BE2C (cell line): Measurements from ENCODE around the gene NLRP6.

Experiments
- DNase-seq: peaks from one replicate; pipeline ENCODE4 v3.0.0-alpha.2; 2020
- H3K27me3 ChIP-seq: fragments of 250-450 bp; sonication (Bioruptor Pico); 2 replicates; pipeline ENCODE4 v1.5.1; 2020; ENCODE audit warnings: mild to moderate bottlenecking
- H3K36me3 ChIP-seq: fragments of 250-450 bp; sonication (Bioruptor Pico); 2 replicates; pipeline ENCODE4 v1.5.1; 2020; ENCODE audit warnings: mild to moderate bottlenecking
- H3K4me1 ChIP-seq: fragments of 250-450 bp; sonication (Bioruptor Pico); 2 replicates; pipeline ENCODE4 v1.5.1; 2020
- H3K4me3 ChIP-seq: 2 replicates; pipeline ENCODE4 v1.5.1; 2011; ENCODE audit warnings: low read depth, low read length
- H3K9me3 ChIP-seq: fragments of 250-450 bp; sonication (Bioruptor Pico); 2 replicates; pipeline ENCODE4 v1.5.1; 2020
- TF ChIP-seq, protein P1 (sequence below): IDR thresholded peaks from 2 replicates; pipeline ENCODE4 v1.5.1; 2012; ENCODE audit warnings: mild to moderate bottlenecking, low read depth, low read length

Gene NLRP6

DNA sequence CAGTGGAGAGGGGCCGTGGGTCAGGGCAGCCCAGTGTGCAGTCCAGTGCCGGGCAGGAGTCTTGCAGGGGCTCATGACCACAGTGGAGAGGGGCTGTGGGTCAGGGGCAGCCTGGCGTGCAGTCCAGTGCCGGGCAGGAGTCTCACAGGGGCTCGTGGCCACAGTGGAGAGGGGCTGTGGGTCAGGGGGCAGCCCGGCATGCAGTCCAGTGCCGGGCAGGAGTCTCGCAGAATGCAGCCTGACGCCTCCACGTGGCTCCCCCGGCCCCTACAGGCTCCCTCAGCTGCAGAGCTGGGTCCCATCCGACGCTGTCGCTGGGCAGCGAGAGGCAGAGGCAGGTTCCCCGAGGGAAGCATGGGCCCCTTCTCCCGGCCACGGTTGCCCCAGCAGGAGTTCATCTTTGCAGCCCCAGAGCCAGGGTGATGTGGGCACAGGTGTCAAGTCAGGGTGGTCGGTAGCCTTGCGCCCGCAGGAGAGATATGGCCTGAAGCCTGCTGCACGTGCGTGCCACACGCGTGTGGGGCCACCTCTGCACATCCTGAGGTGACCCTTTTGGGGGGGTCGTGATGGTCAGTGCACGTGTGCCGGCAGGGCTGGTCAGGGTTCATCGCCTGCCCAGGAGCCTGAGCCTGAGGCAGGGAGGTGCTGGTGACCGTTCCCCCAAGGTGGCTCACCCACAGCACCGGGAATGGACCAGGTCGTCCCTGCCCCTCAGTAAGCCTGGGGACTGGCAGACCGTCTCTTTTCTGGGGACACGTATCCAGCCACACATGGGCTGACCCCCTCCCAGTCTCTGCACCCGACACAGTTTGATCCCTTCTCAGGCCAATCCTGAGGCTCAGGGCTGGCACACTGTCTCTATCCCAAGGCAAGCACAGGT lies 18.2 kb downstream of the NLRP6 start:
- no peaks in the 10 kb centered on the region for H3K4me1 ChIP-seq
- peaks cover 4% of the 10 kb centered on the region; the same call in 1 of the 2 replicates for H3K27me3 ChIP-seq
- no peak overlapping the region for H3K4me3 ChIP-seq
- H3K36me3 ChIP-seq: no peaks in the 10 kb centered on the region
- no peak for DNase-seq
- TF ChIP-seq, protein P1, sequence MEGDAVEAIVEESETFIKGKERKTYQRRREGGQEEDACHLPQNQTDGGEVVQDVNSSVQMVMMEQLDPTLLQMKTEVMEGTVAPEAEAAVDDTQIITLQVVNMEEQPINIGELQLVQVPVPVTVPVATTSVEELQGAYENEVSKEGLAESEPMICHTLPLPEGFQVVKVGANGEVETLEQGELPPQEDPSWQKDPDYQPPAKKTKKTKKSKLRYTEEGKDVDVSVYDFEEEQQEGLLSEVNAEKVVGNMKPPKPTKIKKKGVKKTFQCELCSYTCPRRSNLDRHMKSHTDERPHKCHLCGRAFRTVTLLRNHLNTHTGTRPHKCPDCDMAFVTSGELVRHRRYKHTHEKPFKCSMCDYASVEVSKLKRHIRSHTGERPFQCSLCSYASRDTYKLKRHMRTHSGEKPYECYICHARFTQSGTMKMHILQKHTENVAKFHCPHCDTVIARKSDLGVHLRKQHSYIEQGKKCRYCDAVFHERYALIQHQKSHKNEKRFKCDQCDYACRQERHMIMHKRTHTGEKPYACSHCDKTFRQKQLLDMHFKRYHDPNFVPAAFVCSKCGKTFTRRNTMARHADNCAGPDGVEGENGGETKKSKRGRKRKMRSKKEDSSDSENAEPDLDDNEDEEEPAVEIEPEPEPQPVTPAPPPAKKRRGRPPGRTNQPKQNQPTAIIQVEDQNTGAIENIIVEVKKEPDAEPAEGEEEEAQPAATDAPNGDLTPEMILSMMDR: no peak
- H3K9me3 ChIP-seq: no peaks in the 10 kb centered on the region

DNA sequence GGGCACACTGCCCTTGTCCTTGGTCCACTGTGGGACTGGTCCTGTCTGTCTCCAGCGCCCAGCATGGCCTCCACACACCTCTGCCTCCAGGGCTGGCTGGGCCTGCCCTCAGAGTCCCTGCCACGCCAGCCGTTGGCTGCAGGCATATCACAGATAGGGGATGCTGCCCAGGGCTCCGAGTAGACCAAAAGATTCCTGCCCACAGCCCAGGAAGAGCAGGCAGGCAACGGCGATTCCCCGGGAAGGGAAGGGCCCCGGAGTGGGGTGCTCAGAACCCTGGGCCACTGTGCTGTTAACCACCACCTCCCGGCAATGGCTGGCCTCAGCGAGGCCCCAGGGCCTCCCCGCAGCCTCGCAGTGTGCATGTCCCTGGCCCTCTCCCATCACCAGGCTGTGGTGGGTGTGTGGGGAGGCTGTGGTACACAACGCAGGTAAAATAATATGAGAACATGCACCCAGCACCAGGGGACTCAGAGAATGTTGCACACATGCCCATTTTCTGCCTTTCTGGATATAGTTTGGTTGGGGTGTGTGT lies 18.9 kb downstream of the NLRP6 start:
- Histone ChIP-seq H3K9me3 (no peaks in the 10 kb centered on the region), H3K4me1 (no peaks in the 10 kb centered on the region), H3K27me3 (peaks cover 4% of the 10 kb centered on the region; the same call in 1 of the 2 replicates), H3K4me3 (no peak overlapping the region), H3K36me3 (no peaks in the 10 kb centered on the region)
- TF ChIP-seq, protein P1: no peak
- no peak for DNase-seq

DNA sequence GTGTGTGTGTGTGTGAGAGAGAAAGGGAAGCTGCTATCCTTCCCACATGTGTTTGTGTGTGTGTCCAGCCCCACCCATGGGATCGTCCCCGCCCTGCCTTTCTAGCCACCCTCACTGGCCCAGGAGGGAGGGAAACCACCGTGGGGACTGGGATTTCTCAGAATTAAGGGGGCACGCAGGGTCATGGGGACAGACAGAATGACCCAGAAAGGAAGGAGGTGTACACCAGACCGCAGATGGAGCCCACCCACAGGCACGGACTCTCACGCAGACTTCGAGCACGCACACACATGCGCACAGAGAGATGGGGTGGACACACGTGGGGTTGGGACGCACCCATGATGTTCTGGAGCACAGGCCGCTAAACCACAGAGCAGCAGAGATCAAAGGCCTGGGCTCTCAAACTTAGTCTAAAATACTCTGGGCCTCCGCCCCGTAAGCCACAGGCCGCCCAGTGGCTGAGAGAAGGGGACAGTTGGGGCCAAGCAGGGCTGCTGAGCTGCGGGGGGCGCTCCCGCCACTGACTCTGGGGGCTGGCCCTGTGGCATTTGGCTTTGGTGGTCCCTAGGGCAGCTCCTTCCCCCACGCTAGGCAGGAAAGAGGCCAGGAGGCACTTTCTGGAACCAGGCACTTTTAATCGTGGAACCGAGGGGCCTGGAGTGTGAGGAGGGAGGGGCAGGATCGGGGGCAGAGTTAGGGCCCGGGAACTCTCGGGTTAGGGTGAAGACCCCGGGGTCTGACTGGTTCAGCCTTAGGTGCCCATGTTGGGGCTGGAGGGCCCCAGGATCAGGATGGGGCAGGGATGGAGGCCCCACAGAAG lies 19.6 kb downstream of the NLRP6 start:
- H3K9me3 ChIP-seq: no peaks in the 10 kb centered on the region
- DNase-seq: no peak
- TF ChIP-seq, protein P1: no peak
- H3K27me3 ChIP-seq: peaks cover 4% of the 10 kb centered on the region; the same call in 1 of the 2 replicates
- H3K4me3 ChIP-seq: no peak overlapping the region
- H3K36me3 ChIP-seq: no peaks in the 10 kb centered on the region
- no peaks in the 10 kb centered on the region for H3K4me1 ChIP-seq

DNA sequence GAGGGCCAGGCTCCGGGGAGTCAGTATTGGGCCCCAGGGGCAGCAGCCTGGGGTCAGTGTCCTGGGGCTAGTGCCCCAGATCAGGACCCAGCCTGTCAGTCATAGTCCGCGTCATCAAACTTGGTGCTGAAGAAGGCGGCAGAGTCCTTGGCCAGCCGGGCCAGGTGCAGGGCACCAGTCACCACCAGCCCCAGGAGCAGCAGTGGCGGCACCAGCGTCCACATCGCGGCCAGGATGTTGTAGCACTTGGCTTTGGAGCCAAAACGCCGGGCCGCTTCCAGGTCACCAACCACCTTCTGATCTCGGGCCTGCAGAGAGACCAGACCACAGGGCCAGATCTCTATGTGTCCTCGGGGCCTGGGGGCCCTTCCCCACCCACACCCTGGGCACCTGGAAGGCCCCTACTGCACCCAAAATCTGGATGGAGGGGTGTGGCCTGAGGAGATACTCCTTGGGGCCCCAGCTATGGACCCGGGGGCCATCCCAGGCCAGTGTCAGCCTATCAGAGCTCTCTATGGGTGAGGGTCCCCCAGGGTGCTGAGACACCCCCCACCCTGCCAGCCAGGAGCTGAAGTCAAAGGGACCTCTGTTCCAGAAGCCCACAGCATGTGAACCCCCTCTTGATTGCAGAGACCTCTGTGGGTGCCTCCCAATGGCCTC lies 20.3 kb downstream of the NLRP6 start:
- Histone ChIP-seq H3K9me3 (no peaks in the 10 kb centered on the region), H3K4me3 (no peak overlapping the region), H3K27me3 (peaks cover 4% of the 10 kb centered on the region; the same call in 1 of the 2 replicates), H3K4me1 (no peaks in the 10 kb centered on the region), H3K36me3 (no peaks in the 10 kb centered on the region)
- TF ChIP-seq, protein P1: no peak
- no peak for DNase-seq

DNA sequence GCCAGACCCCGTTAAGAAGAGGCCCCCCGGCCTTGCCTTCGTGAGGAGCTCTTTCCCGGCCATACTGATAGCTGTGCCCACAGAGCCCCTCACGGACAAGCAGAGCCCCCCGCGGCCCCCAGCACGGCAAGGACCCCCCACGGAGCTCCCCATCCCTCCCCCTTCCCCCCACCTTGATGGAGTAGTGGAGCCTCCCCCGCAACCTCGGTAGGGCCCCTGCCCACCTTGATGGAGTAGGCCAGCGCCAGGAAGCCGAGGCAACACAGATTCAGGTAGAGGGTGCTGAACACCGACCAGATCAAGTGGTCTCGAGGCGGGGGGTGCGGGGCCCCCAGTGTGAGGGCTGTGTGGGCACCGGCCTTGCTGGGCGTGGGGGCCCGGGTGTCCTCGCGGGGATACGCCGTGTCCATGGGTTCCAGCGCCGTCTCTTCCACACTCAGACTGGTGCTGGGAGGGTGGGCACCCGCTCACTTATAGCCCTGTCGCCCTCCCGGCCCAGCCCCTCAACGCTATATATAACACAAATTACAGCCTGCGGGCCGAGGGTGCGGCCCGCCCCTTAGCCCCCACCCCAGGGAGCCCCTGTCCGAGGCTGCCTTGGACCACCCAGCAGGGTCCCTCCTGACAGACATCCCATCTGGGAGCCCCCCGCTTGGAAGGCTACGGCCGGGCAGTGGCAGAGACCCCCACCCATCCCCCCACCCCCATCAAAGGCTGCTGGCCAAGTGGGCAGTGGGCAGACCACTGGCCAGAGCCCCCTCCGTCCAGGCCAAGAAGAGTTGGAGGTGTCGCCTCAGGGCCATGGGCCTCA lies 21.1 kb downstream of the NLRP6 start, which contains the start of gene IFITM5:
Gene IFITM5, minus strand, starts transcription at position 446 of the 811 bp plus-strand sequence. Its CDS starts 36 bp downstream, at position 410.
- TF ChIP-seq, protein P1: no peak
- H3K27me3 ChIP-seq: peaks cover 4% of the 10 kb centered on the region; the same call in 1 of the 2 replicates
- no peaks in the 10 kb centered on the region for H3K36me3 ChIP-seq
- no peaks in the 10 kb centered on the region for H3K9me3 ChIP-seq
- DNase-seq: no peak
- H3K4me1 ChIP-seq: no peaks in the 10 kb centered on the region
- no peak within 1 kb of the TSS for H3K4me3 ChIP-seq
